Endothelial cell of umbilical vein (primary cell): ENCODE results near the gene DAZL. TPM values are rescaled to one million over a fixed set of nuclear protein-coding genes. Genes with fewer than 3 reads are reported as not detected.

Source experiments
- BruUV-seq: library from RNA; stranded (reverse); fragments of 400-500 nt; replicated peaks from 2 replicates; lab custom pipeline; 2021; lab: Mats Ljungman, UMichigan
- CTCF ChIA-PET: fragments of 300-600, 350-600 bp; sonication (Branson Sonifier 250); formaldehyde crosslinking; loops from one replicate; lab custom pipeline; 2021; ENCODE audit warnings: antibody characterized with exemption, inconsistent platforms; lab: Charles Lee
- POLR2A ChIA-PET: fragments of 300-600, 350-600 bp; sonication (Branson Sonifier 250); formaldehyde crosslinking; loops from one replicate; lab custom pipeline; 2021; ENCODE audit warnings: antibody characterized with exemption, inconsistent platforms; lab: Charles Lee
- DNase-seq: peaks from one replicate; pipeline ENCODE4 v3.0.0-alpha.2; 2011; ENCODE audit warnings: low read depth, low spot score
- FAIRE-seq: peaks from 2 replicates; lab custom pipeline; 2011; peaks lifted over from hg19 to GRCh38; lab: Jason Lieb, UNC
- H2AFZ ChIP-seq: 2 replicates; pipeline ENCODE4 v1.6.0; 2012; ENCODE audit warnings: low read depth, low read length, control low read depth, inconsistent platforms
- H3K27ac ChIP-seq: 2 replicates; pipeline ENCODE4 v1.5.1; 2011; ENCODE audit warnings: low read depth, mild to moderate bottlenecking, control low read depth, low read length, moderate library complexity; ENCODE audit not compliant: insufficient read depth
- H3K27me3 ChIP-seq, 2 experiments: 2 replicates each; pipeline versions ENCODE4 v1.6.0 to v1.6.1; 2011; ENCODE audit warnings: low read length in 2 of 2, mixed read lengths in 1 of 2; ENCODE audit not compliant: control insufficient read depth in 2 of 2, insufficient read depth in 2 of 2
- H3K36me3 ChIP-seq, 2 experiments: 2 replicates in 1 of 2; 3 replicates in 1 of 2; pipeline ENCODE4 v1.5.1; 2011; ENCODE audit warnings: low read length in 2 of 2, mild to moderate bottlenecking in 1 of 2, moderate library complexity in 1 of 2; ENCODE audit not compliant: control insufficient read depth in 2 of 2, insufficient read depth in 2 of 2; ENCODE audit errors: extremely low read depth in 1 of 2
- H3K4me1 ChIP-seq: 3 replicates; pipeline ENCODE4 v1.5.1; 2011; ENCODE audit warnings: mild to moderate bottlenecking, low read length; ENCODE audit not compliant: control insufficient read depth, insufficient read depth; ENCODE audit errors: extremely low read depth
- H3K4me2 ChIP-seq: 2 replicates; pipeline ENCODE4 v1.6.1; 2011; ENCODE audit warnings: low read length, control low read depth, mixed read lengths; ENCODE audit not compliant: insufficient read depth
- H3K4me3 ChIP-seq, 3 experiments: fragments of 200-600 bp in 1 of 3; sonication (generic), shearing (Covaris generic) in 1 of 3; replicated peaks in 1 of 3; 2 replicates each; pipeline ENCODE4 v1.5.1; 2011 to 2016; ENCODE audit warnings: control low read depth in 3 of 3, low read length in 3 of 3, mild to moderate bottlenecking in 2 of 3, inconsistent platforms in 1 of 3, low read depth in 1 of 3, moderate library complexity in 1 of 3; ENCODE audit not compliant: insufficient read depth in 1 of 3
- H3K79me2 ChIP-seq: 2 replicates; pipeline ENCODE4 v1.6.0; 2012; ENCODE audit warnings: low read length, inconsistent platforms; ENCODE audit not compliant: control insufficient read depth, insufficient read depth
- H3K9ac ChIP-seq: replicated peaks from 2 replicates; pipeline ENCODE3; 2011; ENCODE audit warnings: low read length, control low read depth; ENCODE audit not compliant: insufficient read depth; ENCODE audit errors: extremely low read depth
- H3K9me1 ChIP-seq: replicated peaks from 3 replicates; pipeline ENCODE4 v1.6.0; 2011; ENCODE audit warnings: mild to moderate bottlenecking, low read length; ENCODE audit not compliant: control insufficient read depth, insufficient read depth; ENCODE audit errors: extremely low read depth
- H3K9me3 ChIP-seq: replicated peaks from 2 replicates; pipeline ENCODE4 v1.5.1; 2012; ENCODE audit warnings: low read length, inconsistent platforms; ENCODE audit not compliant: control insufficient read depth, insufficient read depth
- H4K20me1 ChIP-seq: replicated peaks from 2 replicates; pipeline ENCODE3; 2011; ENCODE audit warnings: mild to moderate bottlenecking, low read length; ENCODE audit not compliant: control insufficient read depth, insufficient read depth; ENCODE audit errors: extremely low read depth
- CTCF ChIP-seq, 2 donors: IDR thresholded peaks; 1 replicate in 1 of 2; 2 replicates in 1 of 2; pipeline ENCODE4 v1.5.1; 2011; ENCODE audit warnings: low read length in 2 of 2, mild to moderate bottlenecking in 2 of 2, moderate library complexity in 2 of 2, control low read depth in 1 of 2, inconsistent platforms in 1 of 2, low read depth in 1 of 2; ENCODE audit not compliant: insufficient read depth in 1 of 2; ENCODE audit errors: extremely low read depth in 1 of 2
- EZH2 ChIP-seq: IDR thresholded peaks from 2 replicates; pipeline ENCODE4 v1.6.1; 2012; ENCODE audit warnings: borderline replicate concordance, low read depth, mild to moderate bottlenecking, moderate library complexity, low read length, inconsistent platforms; ENCODE audit not compliant: severe bottlenecking
- FOS ChIP-seq: IDR thresholded peaks from 2 replicates; pipeline ENCODE4 v1.6.1; 2011; ENCODE audit warnings: mild to moderate bottlenecking, low read length, moderate library complexity, borderline replicate concordance; ENCODE audit not compliant: insufficient read depth
- GATA2 ChIP-seq: IDR thresholded peaks from 2 replicates; pipeline ENCODE4 v1.7.0; 2011; ENCODE audit warnings: low read depth, mild to moderate bottlenecking, moderate library complexity, mixed read lengths, low read length; ENCODE audit not compliant: insufficient read length, insufficient read depth
- JUN ChIP-seq: IDR thresholded peaks from 2 replicates; pipeline ENCODE4 v1.6.1; 2011; ENCODE audit warnings: borderline replicate concordance, low read depth; ENCODE audit not compliant: insufficient read length, insufficient read depth
- MYC ChIP-seq: IDR thresholded peaks from one replicate; pipeline ENCODE4 v1.6.1; 2011; ENCODE audit warnings: mild to moderate bottlenecking, low read depth, low read length
- POLR2A ChIP-seq: IDR thresholded peaks from 2 replicates; pipeline ENCODE4 v1.6.1; 2012; ENCODE audit warnings: low read depth, mild to moderate bottlenecking, control low read depth, low read length
- POLR2AphosphoS5 ChIP-seq: IDR thresholded peaks from 2 replicates; pipeline ENCODE4 v1.6.1; 2012; ENCODE audit warnings: low read depth, mild to moderate bottlenecking, control low read depth, low read length, moderate library complexity; ENCODE audit not compliant: insufficient read depth
- dilution Hi-C: fragments of 300-500 bp; cut with MboI; formaldehyde crosslinking; loops from one replicate; pipeline ENCODE4 v1.15.0; 2019; ENCODE audit warnings: low sequenced_read_pairs; ENCODE audit not compliant: extremely low pct_ligation_motif_present
- intact Hi-C: fragments of 100-400 bp; cut with micrococcal nuclease; formaldehyde crosslinking; loops from one replicate; pipeline ENCODE4 v1.10.0; 2022
- polyA plus RNA-seq, 4 experiments: library from polyadenylated mRNA; depleted of rRNA in 3 of 4; stranded (reverse) in 3 of 4; unstranded in 1 of 4; fragments of >200 nt; gene quantifications; 2 replicates each; pipeline versions ENCODE4 v1.2.1 to v1.2.3, GENCODE V29; 2011 to 2012; ENCODE audit warnings: missing spikeins in 1 of 4
- total RNA-seq: library from RNA; stranded (reverse); gene quantifications from 2 replicates; pipeline ENCODE4 v1.2.3, GENCODE V29; 2021
- TF ChIP-seq, protein P1 (sequence below): IDR thresholded peaks from 2 replicates; pipeline ENCODE4 v1.6.1; 2011; ENCODE audit not compliant: insufficient read depth, insufficient read length

DAZL gene
- total and polyA plus RNA-seq, 2 donors (not counting 3 experiments of a cell fraction or from before 2014, with no cell fraction given), result not detected

DNA sequence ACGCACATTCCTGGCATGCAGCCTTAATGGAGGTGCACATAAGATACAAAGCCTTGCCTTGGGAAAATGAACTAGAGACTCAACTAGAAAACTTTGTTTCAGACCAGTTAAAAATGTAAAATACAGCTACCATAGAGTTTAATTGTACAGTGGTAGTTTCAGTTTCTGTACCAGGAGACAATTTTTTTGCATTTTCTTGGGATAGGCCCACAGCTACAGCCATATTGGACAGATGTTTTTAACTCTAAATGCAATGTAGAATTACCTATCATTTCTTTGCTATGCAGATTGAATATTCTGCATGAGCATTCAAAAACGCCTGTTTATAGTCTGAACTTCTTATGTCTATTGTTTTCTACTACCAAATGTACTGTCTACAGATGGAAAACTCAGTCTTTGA, 20.3 kb downstream of the DAZL start:
- no peaks in the 10 kb centered on the region for H3K79me2 ChIP-seq
- BruUV-seq, result no TSS peak
- H4K20me1 ChIP-seq, result no peaks in the 10 kb centered on the region
- POLR2A ChIA-PET, result no interaction called here
- no peaks in the 10 kb centered on the region for H3K9me3 ChIP-seq
- CTCF ChIA-PET, result no interaction called here
- H2AFZ ChIP-seq, result no peak overlapping the region
- no peaks in the 10 kb centered on the region for H3K4me1 ChIP-seq
- DNase-seq (no peak), FAIRE-seq (no peak)
- dilution Hi-C loops, result no loop called here
- no peaks in the 10 kb centered on the region for H3K36me3 ChIP-seq
- H3K27me3 ChIP-seq, result peaks cover 0 to 1% of the 10 kb centered on the region in 2 experiments
- intact Hi-C loops, result no loop called here
- no peak for TF ChIP-seq GATA2
- no peak for TF ChIP-seq MYC
- TF ChIP-seq FOS, result no peak
- no peak for TF ChIP-seq POLR2A
- TF ChIP-seq, protein P1, sequence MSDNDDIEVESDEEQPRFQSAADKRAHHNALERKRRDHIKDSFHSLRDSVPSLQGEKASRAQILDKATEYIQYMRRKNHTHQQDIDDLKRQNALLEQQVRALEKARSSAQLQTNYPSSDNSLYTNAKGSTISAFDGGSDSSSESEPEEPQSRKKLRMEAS, result no peak
- TF ChIP-seq CTCF (IDR thresholded peaks at IDR 0.05; ENCODE audit: extremely low read depth in 1 of 2, insufficient read depth in 1 of 2, low read depth in 1 of 2, low read length in 2 of 2), result no peak
- TF ChIP-seq EZH2, result no peak
- no peak for TF ChIP-seq POLR2AphosphoS5
- TF ChIP-seq JUN, result no peak
- H3K9me1 ChIP-seq, result no peaks in the 10 kb centered on the region
- H3K4me2 ChIP-seq, result no peak overlapping the region
- H3K4me3 ChIP-seq, result no peak overlapping the region
- H3K27ac ChIP-seq, result no peak overlapping the region
- no peak overlapping the region for H3K9ac ChIP-seq
